HG03354 (cell line): ENCODE measurements around the gene FRMPD4.

Experiments used
- ATAC-seq: cut with Tn5 transposase; IDR thresholded peaks from one replicate; pipeline ENCODE4 v1.9.1; 2021; ENCODE audit warnings: mild to moderate bottlenecking; ENCODE audit not compliant: unreplicated experiment, poor library complexity, severe bottlenecking

The FRMPD4 gene

DNA sequence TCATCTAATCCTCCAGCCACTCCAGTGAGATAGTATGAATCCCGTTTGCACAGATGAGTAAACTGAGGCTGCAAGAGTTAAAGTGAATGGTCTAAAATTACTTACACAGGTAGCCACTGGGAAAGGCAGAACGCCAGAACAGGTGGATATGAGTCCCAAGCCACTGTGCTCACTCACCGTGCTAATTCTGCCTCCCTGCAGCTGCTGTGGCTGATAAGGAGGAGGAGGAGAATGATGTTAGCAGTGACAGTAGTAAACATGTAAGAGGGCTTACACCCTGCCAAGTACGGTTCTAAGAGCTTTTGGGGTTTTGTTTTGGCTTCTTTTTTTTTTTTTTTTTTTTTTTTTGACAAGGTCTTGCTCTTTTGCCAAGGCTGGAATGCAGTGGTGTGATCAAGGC lies 562.5 kb downstream of the FRMPD4 start:
- no peak for ATAC-seq

GRCh38 chrX:12701628-12702027 lies 563.4 kb downstream of the FRMPD4 start:
- peak; percentile 79 for ATAC-seq

- ATAC-seq: no peak
These were observed 564.3 kb downstream of the FRMPD4 start for GRCh38 chrX:12702509-12703091.

GRCh38 chrX:12704706-12705105 lies 566.4 kb downstream of the FRMPD4 start:
- ATAC-seq: no peak

GRCh38 chrX:12709047-12709446 lies 570.8 kb downstream of the FRMPD4 start:
- no peak for ATAC-seq

DNA sequence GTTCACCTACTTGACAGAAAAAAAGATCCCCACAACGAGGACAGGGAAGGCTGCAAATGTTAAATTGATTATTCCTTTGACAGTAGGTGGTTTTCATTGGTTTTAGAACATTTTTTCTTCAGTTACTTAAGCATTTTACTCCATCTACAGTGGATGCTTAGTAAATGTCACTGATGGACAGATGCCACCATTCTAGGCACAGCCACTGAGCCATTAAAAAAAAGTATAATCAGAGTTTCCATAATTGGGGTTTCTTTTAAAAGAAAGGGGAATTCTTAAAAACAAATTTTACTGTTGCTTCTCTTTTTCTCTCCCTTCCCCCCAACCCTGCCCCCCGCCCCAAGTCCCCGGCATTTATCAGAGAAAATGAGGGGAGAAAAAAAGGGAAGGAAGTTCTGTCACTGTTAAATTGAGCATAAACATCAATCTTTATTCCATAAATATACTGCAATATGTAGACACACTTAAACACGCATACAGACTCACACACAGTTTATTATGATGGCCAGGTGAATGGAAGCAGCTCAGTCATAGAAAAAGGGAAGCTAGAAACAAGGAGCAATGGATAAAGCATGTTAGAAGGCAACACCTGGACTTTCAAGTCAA lies 573.3 kb downstream of the FRMPD4 start:
- no peak for ATAC-seq

DNA sequence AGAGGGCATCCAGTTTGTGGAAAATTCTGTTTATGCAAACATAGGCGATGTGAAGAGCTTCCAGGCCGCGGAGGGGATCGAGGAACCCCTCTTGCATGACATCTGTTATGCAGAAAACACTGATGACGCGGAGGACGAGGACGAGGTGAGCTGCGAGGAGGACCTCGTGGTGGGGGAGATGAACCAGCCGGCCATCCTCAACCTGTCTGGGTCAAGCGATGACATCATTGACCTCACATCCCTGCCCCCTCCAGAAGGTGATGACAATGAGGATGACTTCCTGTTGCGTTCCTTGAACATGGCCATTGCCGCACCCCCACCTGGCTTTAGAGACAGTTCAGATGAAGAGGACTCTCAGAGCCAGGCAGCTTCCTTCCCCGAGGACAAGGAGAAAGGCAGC lies 578.3 kb downstream of the FRMPD4 start:
- no peak for ATAC-seq

DNA sequence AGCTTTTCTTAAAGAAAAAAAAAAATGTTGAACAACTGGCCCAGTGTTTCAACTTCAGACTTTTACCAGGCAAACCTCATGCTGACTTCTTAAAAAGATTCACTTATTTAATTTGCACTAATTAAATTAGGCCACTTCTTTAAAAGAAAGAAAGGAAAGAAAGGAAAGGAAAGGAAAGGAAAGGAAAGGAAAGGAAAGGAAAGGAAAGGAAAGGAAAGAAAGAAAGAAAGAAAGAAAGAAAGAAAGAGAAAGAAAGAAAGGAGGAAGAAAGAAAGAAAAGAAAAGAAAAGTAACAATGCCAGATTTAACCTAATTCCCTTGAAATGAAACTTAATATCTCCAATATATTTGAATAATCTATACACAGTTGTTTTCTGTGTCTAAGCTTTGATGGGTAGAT lies 581.6 kb downstream of the FRMPD4 start:
- ATAC-seq: no peak

GRCh38 chrX:12721042-12721441 lies 582.8 kb downstream of the FRMPD4 start:
- ATAC-seq: no peak

DNA sequence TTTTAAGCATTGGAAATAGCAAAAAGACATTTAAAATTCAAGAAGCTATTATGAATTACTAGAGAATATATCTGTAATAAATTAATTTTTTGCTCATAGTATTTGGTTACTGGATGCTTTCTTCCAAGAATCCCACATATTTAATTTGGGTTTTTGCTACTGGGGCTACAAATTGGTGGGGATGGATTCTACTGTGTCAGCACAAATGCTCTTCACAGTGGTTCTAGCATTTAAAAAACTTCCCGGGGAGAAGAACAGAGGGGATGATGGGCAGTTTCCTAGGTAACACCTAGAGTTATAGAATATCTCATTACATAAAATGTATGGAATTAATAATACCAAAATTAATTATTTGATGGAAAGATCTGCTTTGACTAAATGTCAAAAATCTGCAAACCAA lies 584.0 kb downstream of the FRMPD4 start:
- no peak for ATAC-seq

GRCh38 chrX:12741416-12741815 lies 603.1 kb downstream of the FRMPD4 start:
- no peak for ATAC-seq

DNA sequence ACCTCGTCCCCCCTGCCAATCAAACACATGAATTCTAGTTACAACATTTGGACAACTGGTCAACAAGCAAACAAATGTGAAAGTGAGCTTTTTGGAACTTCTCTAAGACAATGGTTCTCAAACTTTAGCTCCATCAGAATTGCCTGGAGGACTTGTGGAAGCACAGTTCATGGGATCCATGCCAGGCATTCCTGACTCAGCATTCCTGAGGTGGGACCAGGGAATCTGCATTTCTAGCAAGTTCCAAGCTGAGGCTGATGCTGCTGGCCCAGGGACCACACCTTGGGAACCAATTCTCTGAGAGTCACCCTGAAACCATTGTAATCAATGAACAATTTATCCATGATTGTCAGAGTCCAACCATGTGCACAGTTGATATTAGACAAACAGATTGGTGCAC lies 609.2 kb downstream of the FRMPD4 start:
- ATAC-seq: no peak

DNA sequence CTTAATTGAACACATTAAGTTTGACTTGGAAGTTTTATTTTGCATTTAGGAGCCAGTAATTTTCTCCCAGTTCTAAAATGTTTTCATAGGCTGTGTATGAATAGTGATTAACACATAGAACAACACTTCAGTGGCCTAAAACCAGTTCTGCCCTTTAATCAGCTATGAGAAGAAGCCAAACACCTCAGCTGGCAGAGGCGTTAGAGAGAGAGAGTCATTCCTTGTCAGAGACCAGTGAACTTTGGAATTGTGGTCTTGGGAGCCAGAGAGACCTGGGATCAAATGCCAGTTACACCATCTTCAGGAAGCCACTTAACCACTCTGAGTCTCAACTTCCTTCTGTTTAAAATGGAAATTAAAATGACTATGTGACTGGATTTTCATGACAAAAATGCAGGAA lies 613.6 kb downstream of the FRMPD4 start:
- no peak for ATAC-seq

- ATAC-seq: no peak
These were observed 615.1 kb downstream of the FRMPD4 start for GRCh38 chrX:12753366-12753765.

DNA sequence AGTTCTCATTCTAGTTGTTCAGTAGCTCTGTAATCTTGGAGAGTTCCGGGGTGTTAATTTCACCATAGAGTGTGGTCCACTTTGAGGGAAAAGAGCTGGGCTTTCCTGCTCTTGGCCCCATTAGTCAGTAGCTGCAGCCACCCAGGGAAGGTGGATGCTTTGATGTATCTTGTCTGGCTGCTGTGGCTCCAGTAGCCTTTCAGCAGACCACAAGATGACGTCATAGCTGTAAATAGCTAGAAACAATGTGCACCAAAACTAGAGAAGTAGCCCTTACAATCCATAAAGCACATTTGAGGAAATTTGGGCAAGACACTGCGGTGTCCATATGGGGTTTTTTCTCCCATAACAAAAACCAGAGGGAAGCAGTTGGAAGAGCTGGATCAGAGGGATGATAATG lies 620.0 kb downstream of the FRMPD4 start:
- ATAC-seq: no peak

GRCh38 chrX:12767856-12768255 lies 629.6 kb downstream of the FRMPD4 start:
- no peak for ATAC-seq

DNA sequence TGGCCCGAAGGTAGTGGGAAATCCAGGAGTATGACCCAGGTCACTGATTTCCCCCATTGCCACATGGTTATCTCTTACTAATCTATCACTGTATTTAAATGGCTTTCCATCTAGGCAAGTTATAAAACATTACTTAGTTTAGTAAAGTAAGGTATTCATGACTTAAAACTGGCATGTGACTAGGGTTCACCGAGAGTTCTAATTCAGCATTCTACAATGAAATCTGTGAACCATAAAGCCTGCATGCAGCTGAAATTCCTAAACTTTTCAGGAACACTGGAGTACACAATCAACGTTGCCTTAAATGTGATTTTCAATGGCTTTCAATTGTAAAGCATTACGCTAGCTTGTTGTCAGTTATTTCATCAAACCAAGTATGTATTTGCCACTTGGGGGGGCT lies 630.2 kb downstream of the FRMPD4 start:
- no peak for ATAC-seq

- peak; percentile 56 for ATAC-seq
These were observed 632.2 kb downstream of the FRMPD4 start for GRCh38 chrX:12770440-12770839.

- ATAC-seq: peak; percentile 99
These were observed 633.3 kb downstream of the FRMPD4 start for GRCh38 chrX:12771445-12772069.
